Activated T-helper 9 cell treated with anti-CD3 and anti-CD28 coated beads, Interleukin-2, amount 50 U/mL, for 16 hours (primary cell): ENCODE results near the gene NDUFB10.

Experiments
- DNase-seq: peaks from one replicate; pipeline ENCODE4 v3.0.0-alpha.2; 2020; ENCODE audit warnings: low read depth

Gene NDUFB10

GRCh38 chr16:1984347-1985225 lies 25.2 kb downstream of the NDUFB10 start:
- no peak for DNase-seq

DNA sequence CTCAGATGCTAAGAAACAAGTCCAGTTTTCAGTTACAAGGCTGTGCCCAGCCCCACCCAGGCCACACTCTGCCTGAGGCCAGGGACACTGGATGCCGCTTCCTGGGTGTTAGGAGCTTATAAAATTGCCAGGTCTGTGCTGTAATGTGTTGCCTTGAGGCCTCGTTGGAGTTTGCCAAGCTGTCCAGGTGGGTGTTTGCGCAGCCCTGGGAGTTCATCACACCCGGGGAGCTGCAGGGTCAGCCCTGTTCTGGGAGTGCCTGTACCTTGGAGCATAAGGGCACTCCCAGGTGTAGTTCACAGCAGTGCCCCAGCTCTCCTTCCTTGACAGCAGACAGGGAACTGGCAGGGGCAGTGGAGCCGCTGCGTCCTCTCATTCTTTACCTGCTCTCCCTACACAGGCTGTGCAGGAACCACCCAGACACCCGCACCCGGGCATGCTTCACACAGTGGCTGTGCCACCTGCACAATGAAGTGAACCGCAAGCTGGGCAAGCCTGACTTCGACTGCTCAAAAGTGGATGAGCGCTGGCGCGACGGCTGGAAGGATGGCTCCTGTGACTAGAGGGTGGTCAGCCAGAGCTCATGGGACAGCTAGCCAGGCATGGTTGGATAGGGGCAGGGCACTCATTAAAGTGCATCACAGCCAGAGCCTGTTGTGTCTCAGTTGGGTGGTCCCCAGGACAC lies 26.3 kb downstream of the NDUFB10 start:
- no peak for DNase-seq

GRCh38 chr16:1987198-1987597 lies 27.9 kb downstream of the NDUFB10 start:
- DNase-seq, result no peak

- DNase-seq, result no peak
Observed at GRCh38 chr16:1989209-1990100, 30.1 kb downstream of the NDUFB10 start, which contains the start of gene SYNGR3. SYNGR3 (plus strand) TSS chr16:1989970; CDS start chr16:1990103, 133 bp downstream.

GRCh38 chr16:1990101-1990350 lies 30.7 kb downstream of the NDUFB10 start:
- no peak for DNase-seq

DNA sequence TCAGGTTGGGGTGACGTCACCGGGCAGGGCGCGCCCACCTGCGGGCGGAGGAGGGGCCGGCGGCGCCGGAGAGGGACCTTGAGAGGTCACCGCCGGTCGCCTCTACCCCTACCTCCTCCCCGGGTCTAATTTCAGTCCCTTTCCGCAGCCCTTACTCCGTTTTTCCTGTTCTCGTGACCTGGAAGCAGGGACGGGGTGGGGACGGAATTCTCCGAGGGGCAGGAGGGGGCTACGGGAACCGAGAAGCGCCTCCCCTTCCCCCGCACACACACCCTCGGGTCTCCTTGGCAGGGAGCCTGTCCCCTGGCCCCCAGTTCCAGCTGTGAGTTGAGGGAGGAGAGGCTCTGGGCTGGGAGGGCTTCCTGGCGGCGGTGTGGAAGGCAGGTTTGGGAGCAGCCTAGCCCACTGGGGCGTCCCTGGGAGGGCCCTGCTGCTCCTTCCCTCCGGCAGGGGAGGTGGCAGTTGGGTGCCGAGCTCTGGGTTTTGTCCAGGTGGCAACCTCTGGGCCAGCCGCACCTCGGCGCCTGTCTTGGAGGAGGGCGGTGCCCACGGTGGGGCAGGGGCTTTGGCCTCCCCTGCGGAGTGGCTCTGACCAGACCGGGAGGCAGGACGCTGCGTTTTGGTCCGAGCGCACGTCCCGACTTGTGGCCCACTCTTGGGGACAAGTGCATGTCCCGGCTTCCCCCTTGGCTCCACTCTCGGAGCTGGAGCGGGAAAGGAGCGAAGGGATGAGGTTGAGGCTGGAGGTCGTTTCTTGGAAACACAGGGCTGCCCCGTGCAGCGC lies 31.2 kb downstream of the NDUFB10 start:
- no peak for DNase-seq

- DNase-seq, result no peak
Observed at GRCh38 chr16:1991135-1991551, 31.8 kb downstream of the NDUFB10 start.

DNA sequence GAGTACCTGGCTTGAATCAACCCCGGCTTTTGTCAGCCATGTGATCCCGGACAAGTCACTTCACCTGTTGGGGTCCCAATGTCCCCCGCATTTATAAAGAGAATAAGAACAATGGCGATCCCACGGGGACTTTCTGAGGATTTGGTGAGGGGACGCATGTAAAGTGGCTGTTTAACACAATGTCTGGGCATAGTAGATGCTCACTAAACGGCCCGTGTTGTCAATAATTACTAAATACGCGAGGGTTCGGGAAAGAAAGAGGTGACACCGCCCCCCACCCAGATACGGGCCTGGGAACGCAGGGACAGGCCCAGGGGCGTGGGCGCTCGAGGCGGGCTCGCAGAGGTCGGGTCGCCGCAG lies 32.2 kb downstream of the NDUFB10 start:
- DNase-seq, result no peak

DNA sequence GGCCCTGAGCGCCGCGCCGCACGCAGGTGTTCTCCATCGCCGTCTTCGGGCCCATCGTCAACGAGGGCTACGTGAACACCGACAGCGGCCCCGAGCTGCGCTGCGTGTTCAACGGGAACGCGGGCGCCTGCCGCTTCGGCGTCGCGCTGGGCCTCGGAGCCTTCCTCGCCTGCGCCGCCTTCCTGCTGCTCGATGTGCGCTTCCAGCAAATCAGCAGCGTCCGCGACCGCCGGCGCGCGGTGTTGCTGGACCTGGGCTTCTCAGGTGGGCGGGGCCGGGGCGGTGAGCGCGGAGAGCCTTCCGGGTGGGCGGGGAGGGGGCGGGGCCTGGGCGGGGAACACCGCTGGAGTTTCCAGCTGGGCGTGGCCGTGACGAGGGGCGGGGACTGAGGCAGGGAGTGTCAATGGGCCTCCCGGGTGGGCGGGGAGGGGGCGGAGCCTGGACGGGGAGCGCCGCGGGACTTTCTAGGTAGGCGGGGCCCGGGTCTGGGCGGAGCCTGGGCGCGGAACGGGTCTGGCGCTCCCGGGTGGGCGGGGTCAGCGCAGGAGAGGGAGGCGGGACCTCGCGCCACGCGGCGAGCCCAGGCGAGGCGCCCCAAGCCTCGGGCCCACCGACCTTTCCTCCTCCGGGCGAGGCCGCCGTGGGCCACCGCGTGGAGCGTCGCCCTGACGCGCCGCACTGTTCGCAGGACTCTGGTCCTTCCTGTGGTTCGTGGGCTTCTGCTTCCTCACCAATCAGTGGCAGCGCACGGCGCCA lies 32.8 kb downstream of the NDUFB10 start:
- peak; percentile 99 for DNase-seq

- DNase-seq, result no peak
Observed at GRCh38 chr16:1992704-1993317, 33.5 kb downstream of the NDUFB10 start.

- DNase-seq, result no peak
Observed at GRCh38 chr16:1993731-1994131, 34.4 kb downstream of the NDUFB10 start.

GRCh38 chr16:1997494-1998359 lies 38.4 kb downstream of the NDUFB10 start:
- no peak for DNase-seq

DNA sequence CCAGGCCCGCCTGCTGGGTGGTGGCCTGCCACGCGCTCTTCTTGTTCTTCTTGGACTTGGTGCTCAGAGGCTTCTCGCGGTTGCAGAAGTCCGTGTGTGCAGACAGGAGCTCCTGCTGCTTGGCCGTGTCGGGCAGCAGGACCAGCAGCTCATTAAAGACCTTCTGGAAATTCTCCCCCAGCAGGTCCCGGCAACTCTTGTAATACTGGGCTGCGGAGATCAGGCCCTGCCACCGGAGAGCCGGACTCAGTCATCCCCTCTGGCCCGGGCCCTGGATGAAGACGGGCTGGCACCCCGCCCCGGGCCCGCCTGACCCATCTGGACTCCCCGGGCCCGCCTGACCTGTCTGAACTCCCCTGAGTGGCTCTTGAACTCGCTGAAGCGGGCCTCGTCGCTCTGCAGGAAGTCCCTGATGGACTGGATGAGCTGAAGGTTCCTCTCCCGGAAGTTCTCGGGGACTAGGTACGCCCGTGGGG lies 39.1 kb downstream of the NDUFB10 start:
- DNase-seq, result no peak

GRCh38 chr16:1998852-1999801 lies 39.8 kb downstream of the NDUFB10 start:
- DNase-seq, result no peak

- no peak for DNase-seq
Observed at GRCh38 chr16:1999866-2000514, 40.7 kb downstream of the NDUFB10 start.

DNA sequence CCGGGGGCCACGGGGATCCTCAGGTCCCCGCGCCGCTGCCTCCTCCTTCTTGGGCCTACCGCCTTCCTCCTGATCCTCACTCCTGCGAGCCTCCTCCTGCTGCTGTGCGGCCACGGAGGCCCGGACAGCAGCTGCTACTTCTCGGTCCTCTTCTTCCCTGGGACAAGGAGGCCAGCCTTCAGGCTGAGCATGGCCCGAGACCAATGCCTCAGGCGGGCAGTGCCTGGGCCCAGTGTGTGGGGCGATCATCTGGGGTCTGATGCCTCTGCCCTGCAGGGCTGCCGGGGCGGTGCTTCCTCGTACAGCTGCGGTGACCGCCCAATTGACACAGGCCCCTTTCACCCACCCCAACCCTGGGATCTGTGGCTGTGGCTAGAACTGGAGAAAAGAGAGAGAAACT lies 41.7 kb downstream of the NDUFB10 start:
- DNase-seq, result no peak

GRCh38 chr16:2001456-2002355 lies 42.4 kb downstream of the NDUFB10 start:
- no peak for DNase-seq
